Neural progenitor cell (in vitro differentiated cells): ENCODE data around the gene FBXO17. TPM values are rescaled to one million over a fixed set of nuclear protein-coding genes. Genes with fewer than 3 reads are reported as not detected.

Experiments used
- DNase-seq: peaks from one replicate; pipeline ENCODE4 v3.0.0-alpha.2; 2016; ENCODE audit warnings: low spot score
- H2AFZ ChIP-seq: fragments of 200-600 bp; sonication (generic); replicated peaks from 2 replicates; pipeline ENCODE4 v1.6.1; 2016; ENCODE audit warnings: antibody characterized with exemption
- H3F3A ChIP-seq: fragments of 200-600 bp; sonication (generic); 2 replicates; pipeline ENCODE4 v1.6.1; 2016; ENCODE audit warnings: antibody characterized with exemption, low read depth
- H3K27ac ChIP-seq: fragments of 200-600 bp; sonication (generic); 2 replicates; pipeline ENCODE4 v1.5.1; 2016; ENCODE audit warnings: mild to moderate bottlenecking
- H3K27me3 ChIP-seq: fragments of 200-600 bp; sonication (generic); 2 replicates; pipeline ENCODE4 v1.6.1; 2016; ENCODE audit warnings: mild to moderate bottlenecking, moderate library complexity
- H3K36me3 ChIP-seq: fragments of 200-600 bp; sonication (generic); 2 replicates; pipeline ENCODE4 v1.5.1; 2016
- H3K4me1 ChIP-seq: fragments of 200-600 bp; sonication (generic); 2 replicates; pipeline ENCODE4 v1.6.1; 2016; ENCODE audit warnings: mixed run types
- H3K4me2 ChIP-seq: fragments of 200-600 bp; sonication (generic); 2 replicates; pipeline ENCODE4 v1.6.1; 2016
- H3K4me3 ChIP-seq: fragments of 200-600 bp; sonication (generic); 2 replicates; pipeline ENCODE4 v1.5.1; 2016
- H3K79me2 ChIP-seq: fragments of 200-600 bp; sonication (generic); 2 replicates; pipeline ENCODE4 v1.6.1; 2016; ENCODE audit warnings: low read depth
- H3K9ac ChIP-seq: fragments of 200-600 bp; sonication (generic); 2 replicates; pipeline ENCODE4 v1.6.1; 2016
- H3K9me3 ChIP-seq: fragments of 200-600 bp; sonication (generic); 2 replicates; pipeline ENCODE4 v1.5.1; 2016; ENCODE audit warnings: low read depth
- H4K20me1 ChIP-seq: fragments of 200-600 bp; sonication (generic); 2 replicates; pipeline ENCODE4 v1.6.1; 2016; ENCODE audit warnings: low read depth
- H3K27ac Mint-ChIP-seq: 3 replicates; pipeline ENCODE4 v1.8.0; 2021; ENCODE audit warnings: mixed read lengths
- H3K27me3 Mint-ChIP-seq: 2 replicates; pipeline ENCODE4 v1.8.0; 2022; ENCODE audit warnings: low read depth, mild to moderate bottlenecking, inconsistent platforms, moderate library complexity, mixed read lengths; ENCODE audit not compliant: insufficient read depth
- H3K36me3 Mint-ChIP-seq: 3 replicates; pipeline ENCODE4 v1.8.0; 2021; ENCODE audit warnings: mixed read lengths
- H3K4me1 Mint-ChIP-seq: 3 replicates; pipeline ENCODE4 v1.8.0; 2021; ENCODE audit warnings: mixed read lengths
- H3K4me3 Mint-ChIP-seq: 3 replicates; pipeline ENCODE4 v1.8.0; 2021; ENCODE audit warnings: mild to moderate bottlenecking, moderate library complexity, mixed read lengths
- H3K9me3 Mint-ChIP-seq: 3 replicates; pipeline ENCODE4 v1.8.0; 2020; ENCODE audit warnings: mixed read lengths
- EZH2 ChIP-seq: fragments of 200-600 bp; sonication (generic); IDR thresholded peaks from 2 replicates; pipeline ENCODE4 v1.6.1; 2017; ENCODE audit warnings: antibody characterized with exemption, mild to moderate bottlenecking, moderate library complexity
- EZH2phosphoT487 ChIP-seq: fragments of 200-600 bp; sonication (generic); IDR thresholded peaks from 2 replicates; pipeline ENCODE4 v1.6.1; 2017; ENCODE audit warnings: antibody characterized with exemption
- total RNA-seq: library from RNA; depleted of rRNA; stranded (reverse); fragments of >200 nt; gene quantifications from 2 replicates; pipeline ENCODE4 v1.2.3, GENCODE V29; 2015; ENCODE audit warnings: low replicate concordance
- TF ChIP-seq, protein P1 (sequence below): fragments of 200-600 bp; sonication (generic); IDR thresholded peaks from 2 replicates; pipeline ENCODE4 v1.5.1; 2017; ENCODE audit warnings: antibody characterized with exemption, mild to moderate bottlenecking

The FBXO17 gene
- total RNA-seq, 1 donor from 2014 or later = 8.3 TPM

DNA sequence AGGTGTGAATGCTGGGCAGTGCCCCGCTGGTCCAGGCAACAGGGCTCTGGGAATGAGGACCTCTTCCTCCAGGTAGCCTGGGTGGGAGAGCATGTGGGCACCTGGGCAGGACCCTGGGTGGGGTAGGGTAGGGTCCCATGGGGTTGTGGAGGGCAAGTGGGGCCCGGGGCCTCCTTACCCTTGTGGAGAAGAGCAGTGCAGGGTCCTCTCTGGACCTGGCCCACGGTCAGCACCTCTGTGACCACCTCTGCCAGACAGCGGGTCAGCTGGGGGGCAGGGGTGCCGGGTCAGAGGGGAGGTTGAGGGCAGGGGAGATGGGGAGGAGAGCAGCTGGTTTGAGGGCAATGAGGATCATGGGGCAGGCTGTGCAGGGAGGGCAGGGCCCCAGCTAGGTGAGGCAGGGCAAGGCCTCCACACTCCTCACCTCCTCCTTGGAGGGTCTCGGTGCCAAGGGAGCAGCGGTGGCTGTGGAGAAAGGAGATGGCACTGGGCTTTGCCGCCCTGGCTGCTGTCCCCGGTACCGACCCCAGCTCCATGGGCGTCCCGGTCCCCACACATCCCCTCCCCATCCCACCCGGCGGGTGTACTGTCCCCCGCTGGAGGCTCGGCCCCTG lies 64.0 kb downstream of the FBXO17 start:
- Mint-ChIP-seq H3K4me3 (no peak overlapping the region), H3K27me3 (peaks cover 11% of the 10 kb centered on the region), H3K27ac (no peak overlapping the region), H3K4me1 (no peaks in the 10 kb centered on the region), H3K9me3 (no peaks in the 10 kb centered on the region), H3K36me3 (peaks cover 8% of the 10 kb centered on the region)
- no peaks in the 10 kb centered on the region for H3K79me2 ChIP-seq
- DNase-seq = no peak
- no peak overlapping the region for H3K4me3 ChIP-seq
- H2AFZ ChIP-seq = no peak overlapping the region
- no peak overlapping the region for H3K27ac ChIP-seq
- no peaks in the 10 kb centered on the region for H3K4me1 ChIP-seq
- H3K4me2 ChIP-seq = no peak overlapping the region
- no peaks in the 10 kb centered on the region for H3K27me3 ChIP-seq
- H3K36me3 ChIP-seq = no peaks in the 10 kb centered on the region
- TF ChIP-seq EZH2 = no peak
- no peak for TF ChIP-seq EZH2phosphoT487
- TF ChIP-seq, protein P1, sequence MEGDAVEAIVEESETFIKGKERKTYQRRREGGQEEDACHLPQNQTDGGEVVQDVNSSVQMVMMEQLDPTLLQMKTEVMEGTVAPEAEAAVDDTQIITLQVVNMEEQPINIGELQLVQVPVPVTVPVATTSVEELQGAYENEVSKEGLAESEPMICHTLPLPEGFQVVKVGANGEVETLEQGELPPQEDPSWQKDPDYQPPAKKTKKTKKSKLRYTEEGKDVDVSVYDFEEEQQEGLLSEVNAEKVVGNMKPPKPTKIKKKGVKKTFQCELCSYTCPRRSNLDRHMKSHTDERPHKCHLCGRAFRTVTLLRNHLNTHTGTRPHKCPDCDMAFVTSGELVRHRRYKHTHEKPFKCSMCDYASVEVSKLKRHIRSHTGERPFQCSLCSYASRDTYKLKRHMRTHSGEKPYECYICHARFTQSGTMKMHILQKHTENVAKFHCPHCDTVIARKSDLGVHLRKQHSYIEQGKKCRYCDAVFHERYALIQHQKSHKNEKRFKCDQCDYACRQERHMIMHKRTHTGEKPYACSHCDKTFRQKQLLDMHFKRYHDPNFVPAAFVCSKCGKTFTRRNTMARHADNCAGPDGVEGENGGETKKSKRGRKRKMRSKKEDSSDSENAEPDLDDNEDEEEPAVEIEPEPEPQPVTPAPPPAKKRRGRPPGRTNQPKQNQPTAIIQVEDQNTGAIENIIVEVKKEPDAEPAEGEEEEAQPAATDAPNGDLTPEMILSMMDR = no peak
- no peaks in the 10 kb centered on the region for H3K9me3 ChIP-seq
- no peaks in the 10 kb centered on the region for H4K20me1 ChIP-seq
- H3F3A ChIP-seq = no peaks in the 10 kb centered on the region
- H3K9ac ChIP-seq = no peak overlapping the region

DNA sequence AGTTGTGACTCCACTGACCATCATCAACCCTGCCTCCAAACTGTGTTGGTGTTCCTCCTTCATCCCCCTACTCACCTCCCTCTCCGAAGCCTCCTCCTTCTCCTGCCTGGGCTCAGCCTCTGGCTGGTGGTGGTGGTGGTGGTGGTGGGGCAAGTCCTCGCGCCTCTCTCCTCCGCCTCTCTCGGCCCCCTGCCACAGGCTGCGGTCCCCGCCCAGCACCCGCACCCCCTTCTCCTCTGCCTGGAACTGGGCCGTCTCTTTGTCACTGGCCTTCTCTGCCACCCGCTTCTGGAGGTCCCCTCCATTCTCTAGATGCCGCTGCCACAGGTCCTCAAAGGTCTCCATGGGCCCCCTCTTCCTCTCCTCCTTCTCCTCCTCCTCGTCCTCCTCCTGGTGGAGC lies 65.1 kb downstream of the FBXO17 start:
- Histone ChIP-seq H3K4me3 (no peak overlapping the region), H3K9ac (no peak overlapping the region), H3K27me3 (no peaks in the 10 kb centered on the region), H3K79me2 (no peaks in the 10 kb centered on the region), H3K36me3 (no peaks in the 10 kb centered on the region), H3K4me1 (no peaks in the 10 kb centered on the region), H3K4me2 (no peak overlapping the region), H3K27ac (no peak overlapping the region), H3F3A (no peaks in the 10 kb centered on the region), H2AFZ (no peak overlapping the region), H3K9me3 (no peaks in the 10 kb centered on the region), H4K20me1 (no peaks in the 10 kb centered on the region)
- Mint-ChIP-seq H3K9me3 (no peaks in the 10 kb centered on the region), H3K27me3 (peaks cover 11% of the 10 kb centered on the region), H3K27ac (no peak overlapping the region), H3K4me1 (no peaks in the 10 kb centered on the region), H3K4me3 (peak overlapping the region; percentile 69), H3K36me3 (peaks cover 8% of the 10 kb centered on the region)
- TF ChIP-seq, protein P1 = no peak
- TF ChIP-seq EZH2 = no peak
- TF ChIP-seq EZH2phosphoT487 = no peak
- DNase-seq = no peak

DNA sequence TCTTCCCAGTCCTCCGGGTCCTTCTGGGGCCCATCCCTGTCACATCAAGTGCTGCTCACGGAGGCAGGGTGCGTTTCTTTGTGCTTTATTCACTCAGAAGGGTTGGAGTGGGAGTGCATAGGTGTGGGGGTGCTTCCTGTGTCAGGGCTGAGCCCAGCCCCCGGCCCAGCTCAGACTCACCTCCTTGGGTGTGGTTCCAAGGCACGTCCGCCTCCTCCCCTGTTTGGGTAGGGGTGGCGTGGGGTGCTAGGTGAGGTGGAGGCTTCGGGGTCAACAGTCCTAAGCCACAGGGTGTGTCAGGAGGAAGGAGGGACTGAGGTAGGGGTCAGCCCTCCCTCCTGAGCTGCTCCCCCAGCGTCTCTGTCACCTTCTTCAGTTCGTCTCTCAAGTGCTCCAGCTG lies 66.6 kb downstream of the FBXO17 start:
- H3K27ac Mint-ChIP-seq = no peak overlapping the region
- H3K9me3 Mint-ChIP-seq = no peaks in the 10 kb centered on the region
- no peak overlapping the region for H3K4me2 ChIP-seq
- no peaks in the 10 kb centered on the region for H3K36me3 ChIP-seq
- H3K79me2 ChIP-seq = no peaks in the 10 kb centered on the region
- no peak overlapping the region for H3K4me3 Mint-ChIP-seq
- peaks cover 10% of the 10 kb centered on the region for H3K27me3 Mint-ChIP-seq
- H3K9ac ChIP-seq = no peak overlapping the region
- DNase-seq = no peak
- no peaks in the 10 kb centered on the region for H3K4me1 Mint-ChIP-seq
- H4K20me1 ChIP-seq = no peaks in the 10 kb centered on the region
- H3K4me3 ChIP-seq = no peak overlapping the region
- TF ChIP-seq EZH2phosphoT487 (no peak), EZH2 (no peak)
- TF ChIP-seq, protein P1 = no peak
- H3K27me3 ChIP-seq = no peaks in the 10 kb centered on the region
- no peaks in the 10 kb centered on the region for H3K9me3 ChIP-seq
- H3K27ac ChIP-seq = no peak overlapping the region
- H3K36me3 Mint-ChIP-seq = peaks cover 9% of the 10 kb centered on the region
- H3K4me1 ChIP-seq = no peaks in the 10 kb centered on the region
- no peaks in the 10 kb centered on the region for H3F3A ChIP-seq
- H2AFZ ChIP-seq = no peak overlapping the region
